CD4-positive, alpha-beta T cell treated with Interleukin-15 for 4 hours (primary cell): Measurements from ENCODE around the gene SELENOS.

ENCODE experiments used
- DNase-seq: peaks from one replicate; pipeline ENCODE4 v3.0.0-alpha.2; 2020; ENCODE audit warnings: low spot score

The SELENOS gene

GRCh38 chr15:101250873-101251829 lies 26.1 kb downstream of the SELENOS start:
- no peak for DNase-seq

GRCh38 chr15:101250341-101250831 lies 26.9 kb downstream of the SELENOS start:
- DNase-seq: no peak

- DNase-seq: no peak
These were observed 29.0 kb downstream of the SELENOS start for GRCh38 chr15:101248274-101248673.

GRCh38 chr15:101246824-101247745 lies 30.2 kb downstream of the SELENOS start:
- DNase-seq: peak; percentile 10

- DNase-seq: no peak
These were observed 30.9 kb downstream of the SELENOS start for GRCh38 chr15:101246391-101246790.

GRCh38 chr15:101244889-101245668 lies 32.2 kb downstream of the SELENOS start:
- DNase-seq: no peak

- no peak for DNase-seq
These were observed 33.1 kb downstream of the SELENOS start for GRCh38 chr15:101244036-101244781.

GRCh38 chr15:101243420-101243819 lies 33.9 kb downstream of the SELENOS start:
- DNase-seq: no peak

GRCh38 chr15:101242999-101243336 lies 34.3 kb downstream of the SELENOS start:
- DNase-seq: no peak

- DNase-seq: peak; percentile 71
These were observed 34.9 kb downstream of the SELENOS start for GRCh38 chr15:101242160-101242998.

GRCh38 chr15:101240358-101240757 lies 36.9 kb downstream of the SELENOS start:
- no peak for DNase-seq

GRCh38 chr15:101239724-101240136 lies 37.6 kb downstream of the SELENOS start:
- peak; percentile 9 for DNase-seq

GRCh38 chr15:101237251-101237650 lies 40.0 kb downstream of the SELENOS start:
- DNase-seq: no peak

GRCh38 chr15:101233651-101234280 lies 43.5 kb downstream of the SELENOS start:
- no peak for DNase-seq

- no peak for DNase-seq
These were observed 44.6 kb downstream of the SELENOS start for GRCh38 chr15:101232677-101233076.

- DNase-seq: no peak
These were observed 49.0 kb downstream of the SELENOS start for GRCh38 chr15:101228313-101228712.

- no peak for DNase-seq
These were observed 51.6 kb downstream of the SELENOS start for GRCh38 chr15:101225658-101226057.
